ENCODE data around the gene COX14.

COX14 gene

DNA sequence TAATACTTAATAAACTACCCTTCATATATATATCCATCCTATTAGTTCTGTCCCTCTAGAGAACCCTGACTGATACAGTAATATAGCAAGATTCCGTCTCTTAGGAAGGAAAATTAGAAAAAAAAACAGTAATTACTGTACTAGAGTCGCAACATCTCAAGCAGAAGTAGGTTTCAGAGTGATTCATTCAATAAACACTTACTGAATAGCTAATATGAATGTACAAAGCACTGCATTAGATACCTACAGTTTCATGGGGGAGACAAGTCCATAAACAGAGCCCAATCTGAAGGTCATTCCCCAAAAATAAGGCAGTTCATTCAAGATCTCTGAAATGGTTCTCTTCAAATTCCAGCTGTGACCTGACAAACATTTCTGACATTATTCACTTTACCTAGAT is 45.2 kb downstream of the COX14 start:
- CTCF ChIA-PET: interaction anchor here (0.6 to 0.7 kb wide), 2 partner anchors 47 to 140 kb away, joined by 3 to 7 read pairs; no protein-coding TSS in a partner anchor
- no peak for DNase-seq (ENCODE audit: extremely low spot score)
- POLR2A ChIA-PET: interaction anchor here (1.4 kb wide), 1 partner anchor 10 kb away, joined by 11 read pairs; the partner anchor contains the start of gene CERS5
- TF ChIP-seq TARDBP (IDR thresholded peaks at IDR 0.05) (no peak), LEF1 (IDR thresholded peaks at IDR 0.05; ENCODE audit: borderline replicate concordance) (no peak), BHLHE40 (IDR thresholded peaks at IDR 0.05; ENCODE audit: borderline replicate concordance) (no peak), ARNT (IDR thresholded peaks at IDR 0.05) (no peak), L3MBTL2 (conservative IDR thresholded peaks at IDR 0.05) (no peak), ELF4 (IDR thresholded peaks at IDR 0.05) (no peak), CTBP1 (IDR thresholded peaks at IDR 0.05; ENCODE audit: borderline replicate concordance) (no peak), HDGF (IDR thresholded peaks at IDR 0.05; ENCODE audit: borderline replicate concordance) (no peak), SP1 (IDR thresholded peaks at IDR 0.05) (no peak), FOXA1 (IDR thresholded peaks at IDR 0.05) (no peak), FOXM1 (IDR thresholded peaks at IDR 0.05; ENCODE audit: borderline replicate concordance) (no peak), FOXK2 (IDR thresholded peaks at IDR 0.05) (no peak), ZNF384 (IDR thresholded peaks at IDR 0.05) (no peak), SUZ12 (IDR thresholded peaks at IDR 0.05) (no peak), NFRKB (IDR thresholded peaks at IDR 0.05) (no peak)
- TF ChIP-seq, protein P1, sequence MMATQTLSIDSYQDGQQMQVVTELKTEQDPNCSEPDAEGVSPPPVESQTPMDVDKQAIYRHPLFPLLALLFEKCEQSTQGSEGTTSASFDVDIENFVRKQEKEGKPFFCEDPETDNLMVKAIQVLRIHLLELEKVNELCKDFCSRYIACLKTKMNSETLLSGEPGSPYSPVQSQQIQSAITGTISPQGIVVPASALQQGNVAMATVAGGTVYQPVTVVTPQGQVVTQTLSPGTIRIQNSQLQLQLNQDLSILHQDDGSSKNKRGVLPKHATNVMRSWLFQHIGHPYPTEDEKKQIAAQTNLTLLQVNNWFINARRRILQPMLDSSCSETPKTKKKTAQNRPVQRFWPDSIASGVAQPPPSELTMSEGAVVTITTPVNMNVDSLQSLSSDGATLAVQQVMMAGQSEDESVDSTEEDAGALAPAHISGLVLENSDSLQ (IDR thresholded peaks at IDR 0.05): no peak

DNA sequence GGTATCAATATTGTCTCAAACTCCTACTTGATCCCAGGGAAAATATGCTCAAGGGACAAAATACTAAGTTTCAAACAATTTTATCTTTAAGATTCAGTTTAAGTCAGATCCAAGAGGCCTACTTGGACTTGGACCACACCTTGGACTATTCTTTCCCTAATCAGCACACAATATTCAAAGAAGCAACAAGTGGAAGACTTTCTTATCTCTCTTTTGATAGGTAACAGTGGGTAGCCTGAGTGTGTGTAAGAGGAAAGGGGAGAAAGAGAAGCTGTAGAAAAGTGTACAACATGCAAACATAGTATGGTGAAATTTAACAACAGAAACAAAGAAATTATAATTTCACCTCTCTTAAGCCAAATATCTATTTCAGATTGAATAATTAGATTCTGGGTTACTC is 48.6 kb downstream of the COX14 start:
- CTCF ChIA-PET: interaction anchor here (1.8 kb wide), 1 partner anchor 50 kb away, joined by 4 read pairs; no protein-coding TSS in a partner anchor
- POLR2A ChIA-PET: no interaction called here
- TF ChIP-seq SP1 (IDR thresholded peaks at IDR 0.05) (no peak), ELF4 (IDR thresholded peaks at IDR 0.05) (no peak), HDGF (IDR thresholded peaks at IDR 0.05; ENCODE audit: borderline replicate concordance) (no peak), FOXM1 (IDR thresholded peaks at IDR 0.05; ENCODE audit: borderline replicate concordance) (no peak), BHLHE40 (IDR thresholded peaks at IDR 0.05; ENCODE audit: borderline replicate concordance) (no peak), ARNT (IDR thresholded peaks at IDR 0.05) (no peak), L3MBTL2 (conservative IDR thresholded peaks at IDR 0.05) (no peak), LEF1 (IDR thresholded peaks at IDR 0.05; ENCODE audit: borderline replicate concordance) (no peak), NFRKB (IDR thresholded peaks at IDR 0.05) (no peak), FOXA1 (IDR thresholded peaks at IDR 0.05) (no peak), CTBP1 (IDR thresholded peaks at IDR 0.05; ENCODE audit: borderline replicate concordance) (no peak), SUZ12 (IDR thresholded peaks at IDR 0.05) (no peak), TARDBP (IDR thresholded peaks at IDR 0.05) (no peak), FOXK2 (IDR thresholded peaks at IDR 0.05) (no peak), ZNF384 (IDR thresholded peaks at IDR 0.05) (no peak)
- TF ChIP-seq, protein P1 (IDR thresholded peaks at IDR 0.05): no peak
- no peak for DNase-seq (ENCODE audit: extremely low spot score)

DNA sequence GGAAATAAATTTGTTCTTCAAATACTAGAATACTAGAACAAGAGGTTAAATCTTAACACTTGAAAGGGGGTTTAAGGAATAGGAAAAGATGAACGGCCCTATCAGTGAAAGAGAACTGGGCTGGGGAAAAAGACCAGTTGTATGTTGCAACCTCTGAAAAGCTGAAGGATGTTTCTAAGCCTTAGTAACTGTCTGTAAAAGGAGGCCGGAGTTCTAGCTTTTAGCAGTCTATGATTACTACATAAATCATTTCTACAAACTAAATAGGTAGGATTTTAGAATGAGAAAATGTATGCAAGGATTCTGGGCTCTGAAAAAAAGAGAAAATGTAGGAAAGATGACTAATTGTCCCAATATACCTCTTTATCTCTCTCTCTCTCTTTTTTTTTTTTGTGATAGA is 50.2 kb downstream of the COX14 start:
- POLR2A ChIA-PET: interaction anchor here (1.3 to 2.1 kb wide), 2 partner anchors 50 to 77 kb away, joined by 3 to 7 read pairs; partner anchors contain the start of genes COX14 and SMARCD1
- CTCF ChIA-PET: interaction anchor here (0.9 kb wide), 1 partner anchor 30 kb away, joined by 6 read pairs; no protein-coding TSS in a partner anchor
- no peak for DNase-seq (ENCODE audit: extremely low spot score)
- TF ChIP-seq FOXA1 (IDR thresholded peaks at IDR 0.05): no peak
- TF ChIP-seq ELF4 (IDR thresholded peaks at IDR 0.05): no peak
- no peak for TF ChIP-seq HDGF (IDR thresholded peaks at IDR 0.05; ENCODE audit: borderline replicate concordance)
- TF ChIP-seq L3MBTL2 (conservative IDR thresholded peaks at IDR 0.05): no peak
- no peak for TF ChIP-seq SUZ12 (IDR thresholded peaks at IDR 0.05)
- TF ChIP-seq BHLHE40 (IDR thresholded peaks at IDR 0.05; ENCODE audit: borderline replicate concordance): no peak
- TF ChIP-seq, protein P1 (IDR thresholded peaks at IDR 0.05): no peak
- no peak for TF ChIP-seq FOXK2 (IDR thresholded peaks at IDR 0.05)
- no peak for TF ChIP-seq CTBP1 (IDR thresholded peaks at IDR 0.05; ENCODE audit: borderline replicate concordance)
- TF ChIP-seq ZNF384 (IDR thresholded peaks at IDR 0.05): no peak
- TF ChIP-seq ARNT (IDR thresholded peaks at IDR 0.05): no peak
- no peak for TF ChIP-seq NFRKB (IDR thresholded peaks at IDR 0.05)
- no peak for TF ChIP-seq FOXM1 (IDR thresholded peaks at IDR 0.05; ENCODE audit: borderline replicate concordance)
- no peak for TF ChIP-seq TARDBP (IDR thresholded peaks at IDR 0.05)
- TF ChIP-seq LEF1 (IDR thresholded peaks at IDR 0.05; ENCODE audit: borderline replicate concordance): no peak

DNA sequence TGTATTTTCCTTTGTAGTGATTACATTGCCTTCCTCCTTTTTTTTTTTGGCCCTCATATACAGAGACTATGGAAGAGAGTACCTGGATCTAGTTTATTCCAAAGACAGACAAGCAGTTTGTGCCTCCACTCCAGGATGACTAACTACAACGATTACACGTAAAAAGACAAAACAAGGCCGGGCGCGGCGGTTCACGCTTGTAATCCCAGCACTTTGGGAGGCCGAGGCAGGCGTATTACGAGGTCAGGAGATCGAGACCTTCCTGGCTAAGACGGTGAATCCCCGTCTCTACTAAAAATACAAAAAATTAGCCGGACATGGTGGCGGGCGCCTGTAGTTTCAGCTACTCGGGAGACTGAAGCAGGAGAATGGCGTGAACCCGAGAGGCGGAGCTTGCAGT is 52.9 kb downstream of the COX14 start:
- ChIA-PET CTCF (no interaction called here), POLR2A (no interaction called here)
- TF ChIP-seq SP1 (IDR thresholded peaks at IDR 0.05): no peak
- TF ChIP-seq FOXM1 (IDR thresholded peaks at IDR 0.05; ENCODE audit: borderline replicate concordance): no peak
- no peak for TF ChIP-seq NFRKB (IDR thresholded peaks at IDR 0.05)
- no peak for DNase-seq (ENCODE audit: extremely low spot score)

DNA sequence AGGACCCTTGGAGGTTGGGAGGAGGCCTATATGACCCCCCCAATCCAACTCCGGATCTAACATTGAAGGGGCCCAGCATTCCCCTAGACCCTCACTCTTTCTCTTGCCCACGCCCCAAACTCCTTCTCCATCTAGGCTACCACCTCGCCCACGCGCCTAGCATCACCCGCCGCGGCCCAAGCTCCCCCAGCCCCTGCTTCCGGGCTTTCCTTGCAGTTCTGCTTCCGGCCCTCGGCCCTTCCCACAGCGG is 54.7 kb downstream of the COX14 start:
- no peak for DNase-seq (ENCODE audit: extremely low spot score)
- ChIA-PET POLR2A (interaction anchor here (1.1 to 2.7 kb wide), 7 partner anchors 15 to 82 kb away, joined by 4 to 56 read pairs (median 8); partner anchors contain the start of genes COX14 and SMARCD1), CTCF (interaction anchor here (1.1 to 1.8 kb wide), 2 partner anchors 21 to 55 kb away, joined by 3 to 16 read pairs; partner anchors contain the start of gene COX14)
- TF ChIP-seq CTBP1 (IDR thresholded peaks at IDR 0.05; ENCODE audit: borderline replicate concordance) (no peak), FOXM1 (IDR thresholded peaks at IDR 0.05; ENCODE audit: borderline replicate concordance) (no peak), LEF1 (IDR thresholded peaks at IDR 0.05; ENCODE audit: borderline replicate concordance) (no peak), ARNT (IDR thresholded peaks at IDR 0.05) (no peak)
